ENCODE measurements around the gene ABCG5.

The ABCG5 gene

DNA sequence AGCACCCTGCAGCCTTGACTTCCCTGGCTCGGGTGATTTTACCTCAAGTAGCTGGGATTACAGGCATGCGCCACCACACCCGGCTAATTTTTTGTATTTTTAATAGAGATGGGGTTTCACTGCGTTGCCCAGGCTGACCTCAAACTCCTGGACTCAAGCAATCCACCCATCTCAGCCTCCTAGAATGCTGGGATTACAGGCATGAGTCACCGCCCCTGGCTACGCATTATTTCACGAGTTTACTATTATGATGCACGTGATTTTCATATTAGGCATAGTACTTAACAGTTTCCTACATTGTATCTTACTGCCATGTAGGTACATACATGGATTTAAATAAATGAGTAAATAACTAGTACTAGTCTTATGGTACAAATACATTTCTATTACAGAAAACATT, 60.4 kb downstream of the ABCG5 start:
- no peak for DNase-seq (ENCODE audit: low read depth)
- TF ChIP-seq CTCF (IDR thresholded peaks at IDR 0.05; ENCODE audit: low read length, missing control alignments) = no peak
- no peak overlapping the region for H3K4me3 ChIP-seq (replicated peaks; ENCODE audit: low read depth, low read length)

- no peak overlapping the region for H3K4me3 ChIP-seq (replicated peaks; ENCODE audit: low read depth, low read length)
- DNase-seq (ENCODE audit: low read depth) = no peak
- no peak for TF ChIP-seq CTCF (IDR thresholded peaks at IDR 0.05; ENCODE audit: low read length, missing control alignments)
Observed at GRCh38 chr2:43777306-43777926, 61.2 kb downstream of the ABCG5 start.

DNA sequence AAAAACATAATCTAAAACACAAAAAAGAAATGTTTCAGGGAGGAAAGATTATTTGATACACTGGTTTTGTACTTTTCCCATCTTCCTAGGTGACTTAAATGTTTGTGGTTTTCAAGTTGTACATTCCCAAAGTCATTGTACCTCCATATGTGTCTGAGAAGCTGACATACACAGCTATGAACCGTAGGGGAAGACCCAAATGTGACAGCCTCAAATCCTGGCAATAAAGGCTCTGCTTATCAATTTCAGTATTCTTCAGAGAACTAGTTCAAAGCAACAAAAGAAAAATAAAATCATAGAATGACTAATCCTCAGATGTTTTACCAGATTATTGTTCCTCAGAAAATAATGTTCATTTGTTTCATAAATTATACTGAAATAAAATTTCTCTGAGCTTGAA, 62.3 kb downstream of the ABCG5 start:
- no peak overlapping the region for H3K4me3 ChIP-seq (replicated peaks; ENCODE audit: low read depth, low read length)
- TF ChIP-seq CTCF (IDR thresholded peaks at IDR 0.05; ENCODE audit: low read length, missing control alignments) = no peak

DNA sequence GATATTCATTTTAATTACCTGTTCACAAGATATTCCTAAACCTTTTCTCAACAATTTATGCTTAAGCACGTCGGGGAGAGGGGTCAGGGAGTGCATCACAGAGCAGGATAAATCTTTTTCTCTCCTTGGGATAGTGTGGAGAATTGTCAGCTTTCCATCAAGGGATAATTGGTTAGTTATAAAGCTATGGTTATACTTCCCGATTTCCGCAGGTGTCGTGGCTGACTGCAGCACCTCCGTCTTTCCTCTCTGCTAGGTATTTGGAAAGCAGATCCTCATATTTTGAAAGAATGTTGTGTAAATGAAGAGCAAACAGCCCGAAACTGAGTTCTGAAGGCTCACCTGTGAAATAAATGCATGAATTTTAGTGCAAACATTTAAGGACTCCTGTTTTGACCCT, 64.0 kb downstream of the ABCG5 start:
- no peak for DNase-seq (ENCODE audit: low read depth)
- peak overlapping the region; percentile 94 for H3K4me3 ChIP-seq (replicated peaks; ENCODE audit: low read depth, low read length)
- no peak for TF ChIP-seq CTCF (IDR thresholded peaks at IDR 0.05; ENCODE audit: low read length, missing control alignments)

More for the DNA sequence above, 62.3 kb downstream of the ABCG5 start:
- DNase-seq (ENCODE audit: low read depth) = no peak

DNA sequence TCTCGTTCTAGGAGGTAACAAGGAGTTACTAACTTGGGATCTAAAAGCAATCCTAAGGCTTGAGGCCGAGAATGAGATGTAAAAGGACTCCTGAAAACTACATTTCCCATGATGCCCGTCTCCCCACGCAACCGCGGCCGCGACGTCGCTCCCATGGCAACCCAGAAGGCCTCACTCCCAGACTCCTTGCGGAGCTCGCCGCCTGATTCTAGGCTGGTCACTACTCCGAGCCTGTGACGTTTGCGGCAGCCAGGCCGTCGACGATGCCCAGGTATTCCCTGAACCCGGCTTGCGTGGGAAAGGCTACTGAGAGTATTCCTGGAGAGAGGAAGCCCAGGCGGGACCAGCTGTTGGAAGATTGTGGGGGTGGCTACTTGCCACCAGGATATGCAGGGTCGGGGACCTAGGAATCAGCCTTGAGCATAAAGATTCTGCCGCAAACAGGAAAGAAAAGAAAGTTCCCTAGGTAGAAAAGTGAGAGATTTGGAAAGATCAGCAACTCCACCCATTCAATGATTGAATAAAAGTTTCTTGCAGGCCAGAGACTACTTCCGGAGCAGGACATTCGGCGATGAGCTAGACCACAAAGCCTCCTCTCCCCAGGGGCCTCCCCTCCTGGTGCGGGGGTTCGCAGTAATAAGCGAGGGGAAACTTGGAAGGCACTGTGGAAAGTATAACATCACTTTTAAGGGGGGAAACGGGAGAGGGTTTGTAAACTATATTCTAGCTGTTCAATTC, 64.6 kb downstream of the ABCG5 start, which contains the start of gene DYNC2LI1:
Gene DYNC2LI1, plus strand, starts transcription at position 164 of the 738 bp plus-strand sequence. Its CDS starts 100 bp downstream, at position 264.
- TF ChIP-seq CTCF (IDR thresholded peaks at IDR 0.05; ENCODE audit: low read length, missing control alignments) = no peak
- peak within 1 kb of the TSS; percentile 94 for H3K4me3 ChIP-seq (replicated peaks; ENCODE audit: low read depth, low read length)
- DNase-seq (ENCODE audit: low read depth) = peak; percentile 92

- no peak for TF ChIP-seq CTCF (IDR thresholded peaks at IDR 0.05; ENCODE audit: low read length, missing control alignments)
- DNase-seq (ENCODE audit: low read depth) = no peak
- H3K4me3 ChIP-seq (replicated peaks; ENCODE audit: low read depth, low read length) = no peak overlapping the region
Observed at GRCh38 chr2:43766006-43766405, 72.6 kb downstream of the ABCG5 start.
